ENCODE results near the gene TMEM234.

DNA sequence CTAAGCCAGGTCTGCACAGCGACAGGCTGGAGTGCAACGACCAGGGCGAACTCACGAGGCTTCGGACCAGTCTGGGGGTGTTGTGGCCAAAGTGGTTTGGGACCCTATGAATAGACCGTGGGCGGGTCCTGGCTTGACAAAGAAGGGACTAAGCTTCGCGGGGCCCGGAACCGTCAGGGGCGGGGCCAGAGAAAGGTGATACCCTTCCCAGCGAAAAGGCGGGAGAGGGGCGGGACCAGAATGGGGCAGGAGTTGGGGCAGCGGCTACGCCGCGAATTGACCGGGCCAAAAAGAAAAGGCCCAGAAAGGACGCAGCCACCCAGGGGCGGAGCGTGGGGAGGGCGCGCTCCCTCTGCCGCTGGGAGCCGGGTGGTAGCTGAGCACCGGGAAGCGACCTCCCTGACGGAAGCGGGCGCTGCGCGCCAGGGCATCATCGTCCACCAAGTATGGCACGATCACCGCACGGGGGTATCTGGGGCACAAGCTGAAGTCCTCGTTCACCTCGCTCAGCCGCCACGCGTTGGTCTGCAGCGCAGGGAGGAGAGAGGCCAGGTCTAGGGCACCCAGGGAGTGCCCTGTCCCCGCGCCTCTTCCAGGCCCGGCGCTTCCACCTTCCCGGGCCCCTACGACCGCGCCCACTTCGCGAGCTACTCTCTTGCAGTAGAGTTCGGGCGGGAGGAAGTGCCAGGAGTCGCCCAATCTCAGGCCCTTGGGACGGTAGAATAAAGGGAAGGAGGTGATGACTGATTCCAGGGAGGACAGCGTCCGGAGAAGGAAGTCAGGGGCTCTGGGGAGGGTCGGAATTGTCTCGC is 18.2 kb upstream of the TMEM234 start:
- TF ChIP-seq, protein P1, sequence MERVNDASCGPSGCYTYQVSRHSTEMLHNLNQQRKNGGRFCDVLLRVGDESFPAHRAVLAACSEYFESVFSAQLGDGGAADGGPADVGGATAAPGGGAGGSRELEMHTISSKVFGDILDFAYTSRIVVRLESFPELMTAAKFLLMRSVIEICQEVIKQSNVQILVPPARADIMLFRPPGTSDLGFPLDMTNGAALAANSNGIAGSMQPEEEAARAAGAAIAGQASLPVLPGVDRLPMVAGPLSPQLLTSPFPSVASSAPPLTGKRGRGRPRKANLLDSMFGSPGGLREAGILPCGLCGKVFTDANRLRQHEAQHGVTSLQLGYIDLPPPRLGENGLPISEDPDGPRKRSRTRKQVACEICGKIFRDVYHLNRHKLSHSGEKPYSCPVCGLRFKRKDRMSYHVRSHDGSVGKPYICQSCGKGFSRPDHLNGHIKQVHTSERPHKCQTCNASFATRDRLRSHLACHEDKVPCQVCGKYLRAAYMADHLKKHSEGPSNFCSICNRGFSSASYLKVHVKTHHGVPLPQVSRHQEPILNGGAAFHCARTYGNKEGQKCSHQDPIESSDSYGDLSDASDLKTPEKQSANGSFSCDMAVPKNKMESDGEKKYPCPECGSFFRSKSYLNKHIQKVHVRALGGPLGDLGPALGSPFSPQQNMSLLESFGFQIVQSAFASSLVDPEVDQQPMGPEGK (CRISPR knock-in tag; IDR thresholded peaks at IDR 0.05; ENCODE audit: borderline replicate concordance), result no peak
- TF ChIP-seq CSDC2 (CRISPR knock-in tag; IDR thresholded peaks at IDR 0.05) (no peak), ZNF8 (CRISPR knock-in tag; IDR thresholded peaks at IDR 0.05) (no peak), ARNTL (CRISPR knock-in tag; IDR thresholded peaks at IDR 0.05; ENCODE audit: borderline replicate concordance, low read depth) (no peak), RARB (CRISPR knock-in tag; IDR thresholded peaks at IDR 0.05) (no peak), ZFP30 (CRISPR knock-in tag; IDR thresholded peaks at IDR 0.05) (no peak), ZFP3 (CRISPR knock-in tag; IDR thresholded peaks at IDR 0.05) (no peak), BACH2 (CRISPR knock-in tag; IDR thresholded peaks at IDR 0.05; ENCODE audit: borderline replicate concordance) (no peak), ESRRG (CRISPR knock-in tag; IDR thresholded peaks at IDR 0.05) (no peak), GLIS3 (CRISPR knock-in tag; IDR thresholded peaks at IDR 0.05) (no peak), OSR1 (CRISPR knock-in tag; IDR thresholded peaks at IDR 0.05) (no peak)
- TF ChIP-seq, protein P2, sequence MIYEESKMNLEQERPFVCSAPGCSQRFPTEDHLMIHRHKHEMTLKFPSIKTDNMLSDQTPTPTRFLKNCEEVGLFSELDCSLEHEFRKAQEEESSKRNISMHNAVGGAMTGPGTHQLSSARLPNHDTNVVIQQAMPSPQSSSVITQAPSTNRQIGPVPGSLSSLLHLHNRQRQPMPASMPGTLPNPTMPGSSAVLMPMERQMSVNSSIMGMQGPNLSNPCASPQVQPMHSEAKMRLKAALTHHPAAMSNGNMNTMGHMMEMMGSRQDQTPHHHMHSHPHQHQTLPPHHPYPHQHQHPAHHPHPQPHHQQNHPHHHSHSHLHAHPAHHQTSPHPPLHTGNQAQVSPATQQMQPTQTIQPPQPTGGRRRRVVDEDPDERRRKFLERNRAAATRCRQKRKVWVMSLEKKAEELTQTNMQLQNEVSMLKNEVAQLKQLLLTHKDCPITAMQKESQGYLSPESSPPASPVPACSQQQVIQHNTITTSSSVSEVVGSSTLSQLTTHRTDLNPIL (CRISPR knock-in tag; IDR thresholded peaks at IDR 0.05; ENCODE audit: low read depth), result no peak
- TF ChIP-seq, protein P3, sequence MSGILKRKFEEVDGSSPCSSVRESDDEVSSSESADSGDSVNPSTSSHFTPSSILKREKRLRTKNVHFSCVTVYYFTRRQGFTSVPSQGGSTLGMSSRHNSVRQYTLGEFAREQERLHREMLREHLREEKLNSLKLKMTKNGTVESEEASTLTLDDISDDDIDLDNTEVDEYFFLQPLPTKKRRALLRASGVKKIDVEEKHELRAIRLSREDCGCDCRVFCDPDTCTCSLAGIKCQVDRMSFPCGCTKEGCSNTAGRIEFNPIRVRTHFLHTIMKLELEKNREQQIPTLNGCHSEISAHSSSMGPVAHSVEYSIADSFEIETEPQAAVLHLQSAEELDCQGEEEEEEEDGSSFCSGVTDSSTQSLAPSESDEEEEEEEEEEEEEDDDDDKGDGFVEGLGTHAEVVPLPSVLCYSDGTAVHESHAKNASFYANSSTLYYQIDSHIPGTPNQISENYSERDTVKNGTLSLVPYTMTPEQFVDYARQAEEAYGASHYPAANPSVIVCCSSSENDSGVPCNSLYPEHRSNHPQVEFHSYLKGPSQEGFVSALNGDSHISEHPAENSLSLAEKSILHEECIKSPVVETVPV (CRISPR knock-in tag; IDR thresholded peaks at IDR 0.05), result no peak
- TF ChIP-seq, protein P4, sequence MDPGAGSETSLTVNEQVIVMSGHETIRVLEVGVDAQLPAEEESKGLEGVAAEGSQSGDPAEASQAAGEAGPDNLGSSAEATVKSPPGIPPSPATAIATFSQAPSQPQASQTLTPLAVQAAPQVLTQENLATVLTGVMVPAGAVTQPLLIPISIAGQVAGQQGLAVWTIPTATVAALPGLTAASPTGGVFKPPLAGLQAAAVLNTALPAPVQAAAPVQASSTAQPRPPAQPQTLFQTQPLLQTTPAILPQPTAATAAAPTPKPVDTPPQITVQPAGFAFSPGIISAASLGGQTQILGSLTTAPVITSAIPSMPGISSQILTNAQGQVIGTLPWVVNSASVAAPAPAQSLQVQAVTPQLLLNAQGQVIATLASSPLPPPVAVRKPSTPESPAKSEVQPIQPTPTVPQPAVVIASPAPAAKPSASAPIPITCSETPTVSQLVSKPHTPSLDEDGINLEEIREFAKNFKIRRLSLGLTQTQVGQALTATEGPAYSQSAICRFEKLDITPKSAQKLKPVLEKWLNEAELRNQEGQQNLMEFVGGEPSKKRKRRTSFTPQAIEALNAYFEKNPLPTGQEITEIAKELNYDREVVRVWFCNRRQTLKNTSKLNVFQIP (CRISPR knock-in tag; IDR thresholded peaks at IDR 0.05; ENCODE audit: borderline replicate concordance, low read depth), result no peak

Data from SK-N-SH treated with all-trans-retinoic acid at 6 μM for 48 hours (cell line).